Mesenteric fat pad (tissue), 1 donor: ENCODE data around the gene RASAL1. TPM values are rescaled to one million over a fixed set of nuclear protein-coding genes. Genes with fewer than 3 reads are reported as not detected.
"Not testable (repeated sequence)": the region's sequence is repeated elsewhere in the genome, so short reads cannot be mapped to it uniquely, and the experiment has no call there.

ENCODE experiments used
- DNase-seq: peaks from one replicate; pipeline ENCODE4 v3.0.0-alpha.2; 2020; ENCODE audit warnings: low spot score
- total RNA-seq: library from RNA; stranded (reverse); fragmentation: NEBNext Ultra II Directional; extraction: Animal tissue kit (Norgen Biotek cat#: 25700); gene quantifications from one replicate; pipeline ENCODE4 v1.2.1, GENCODE V29; 2021
- donor health status: DM: yes; HTN: yes; CAD: no.

Gene RASAL1
- total RNA-seq, 1 donor from 2014 or later: not detected

DNA sequence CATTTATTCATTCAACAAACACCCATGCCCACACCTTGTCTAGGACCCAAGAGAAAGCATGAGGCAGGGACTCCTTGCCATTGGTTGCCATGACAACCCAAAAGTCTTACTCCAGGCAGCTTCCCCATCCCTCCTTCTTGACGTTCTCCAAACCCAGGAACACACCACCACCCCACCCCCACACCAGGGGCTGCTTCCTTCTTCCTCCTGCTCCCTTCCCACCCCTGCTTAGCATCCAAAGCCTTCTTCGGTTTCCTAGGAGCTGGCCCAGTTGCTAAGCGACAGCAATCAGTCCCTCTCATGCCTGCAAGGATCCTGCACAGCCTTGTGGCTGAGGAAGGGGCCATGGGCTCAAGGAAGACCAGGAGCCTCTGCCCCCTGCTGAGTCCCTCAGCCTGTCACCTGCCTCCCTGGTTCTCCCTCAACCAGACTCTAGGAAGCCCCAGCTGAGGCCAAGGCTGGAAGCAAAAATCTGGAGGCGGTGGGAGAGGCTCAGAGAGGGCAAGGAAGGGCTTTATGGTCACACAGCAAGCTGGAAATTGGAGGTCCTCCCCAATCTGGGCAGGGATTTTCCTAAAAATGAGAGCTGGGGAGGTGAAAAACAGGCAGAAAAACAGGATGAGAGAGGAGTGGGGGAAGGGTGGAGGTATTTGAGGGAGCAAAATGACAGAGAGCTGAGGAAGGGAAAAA is 15.4 kb downstream of the RASAL1 start:
- DNase-seq: no peak

DNA sequence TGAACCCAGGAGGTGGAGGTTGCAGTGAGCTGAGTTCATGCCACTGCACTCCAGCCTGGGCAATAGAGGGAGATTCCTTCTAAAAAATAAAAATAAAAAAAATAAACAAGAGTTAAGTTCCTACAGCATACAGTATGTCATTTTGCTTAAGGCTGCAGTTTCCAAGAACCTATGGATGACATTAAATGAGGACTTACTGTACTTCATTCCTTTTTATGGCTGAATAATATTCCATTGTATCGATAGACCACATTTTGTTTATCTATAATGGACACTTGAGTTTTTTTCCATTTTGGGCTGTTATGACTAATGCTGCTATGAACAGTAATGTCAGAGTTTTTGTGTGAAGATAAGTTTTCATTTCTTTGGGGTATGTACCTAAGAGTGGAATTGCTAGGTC is 17.4 kb downstream of the RASAL1 start:
- DNase-seq: no peak

GRCh38 chr12:113117684-113118083 is 17.9 kb downstream of the RASAL1 start:
- not testable (repeated sequence) for DNase-seq

GRCh38 chr12:113116875-113117274 is 18.7 kb downstream of the RASAL1 start:
- DNase-seq: no peak

GRCh38 chr12:113115455-113116126 is 20.0 kb downstream of the RASAL1 start:
- DNase-seq: no peak

DNA sequence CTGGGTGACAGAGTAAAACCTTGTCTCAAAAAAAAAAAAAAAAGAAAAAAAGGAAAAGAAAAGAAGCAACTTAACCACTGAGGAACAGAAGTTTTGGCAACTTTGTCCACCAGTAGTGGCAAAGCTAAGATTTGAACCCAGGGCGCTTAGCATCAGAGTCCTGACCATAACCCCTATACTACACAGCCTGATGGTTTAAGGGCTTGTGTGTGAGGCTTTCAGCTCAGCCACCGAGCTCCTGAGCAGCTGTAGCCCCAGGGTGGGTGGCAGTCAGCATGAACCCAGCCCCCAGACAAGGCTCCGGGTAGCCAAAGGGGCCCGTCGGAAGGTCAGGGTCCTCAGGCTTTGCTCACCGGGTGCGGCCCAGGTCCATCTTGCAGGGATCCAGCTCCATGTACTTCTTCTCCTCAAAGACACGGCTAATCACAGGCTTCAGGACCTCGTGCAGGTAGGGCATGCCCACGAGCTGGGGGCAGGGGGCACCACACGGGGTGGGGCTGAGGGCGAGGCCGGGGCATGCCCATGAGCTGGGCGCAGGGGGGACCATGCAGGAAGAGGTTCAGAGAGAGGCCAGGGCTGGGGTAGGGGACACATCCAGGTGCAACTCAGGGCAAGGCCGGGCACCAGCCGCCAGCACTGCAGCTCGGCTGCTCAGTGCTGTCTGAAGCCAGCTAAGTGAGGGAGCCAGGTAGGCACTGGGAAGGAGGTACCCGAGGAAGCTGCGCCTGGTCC is 20.9 kb downstream of the RASAL1 start:
- no peak for DNase-seq

GRCh38 chr12:113113397-113113796 is 22.2 kb downstream of the RASAL1 start:
- no peak for DNase-seq

- no peak for DNase-seq
Observed at GRCh38 chr12:113112043-113112899, 23.3 kb downstream of the RASAL1 start.

DNA sequence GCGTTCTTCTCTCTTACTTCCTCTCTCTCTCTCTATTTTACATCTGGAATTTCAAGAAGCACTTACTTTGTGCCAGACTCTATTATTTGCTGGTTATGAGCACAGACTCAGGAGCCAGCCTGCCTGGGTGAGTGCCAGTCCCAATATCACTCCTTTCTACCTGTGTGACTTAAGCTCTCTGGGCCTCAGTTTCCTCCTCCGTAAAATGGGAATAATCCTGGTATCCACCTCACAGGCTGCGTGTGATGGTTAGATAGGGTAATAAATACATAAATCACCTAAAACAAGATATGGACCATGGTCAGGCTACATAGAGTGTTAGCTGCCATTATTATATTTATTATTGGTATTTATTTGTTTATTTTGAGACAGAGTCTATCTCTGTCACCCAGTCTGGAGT is 24.3 kb downstream of the RASAL1 start:
- no peak for DNase-seq

DNA sequence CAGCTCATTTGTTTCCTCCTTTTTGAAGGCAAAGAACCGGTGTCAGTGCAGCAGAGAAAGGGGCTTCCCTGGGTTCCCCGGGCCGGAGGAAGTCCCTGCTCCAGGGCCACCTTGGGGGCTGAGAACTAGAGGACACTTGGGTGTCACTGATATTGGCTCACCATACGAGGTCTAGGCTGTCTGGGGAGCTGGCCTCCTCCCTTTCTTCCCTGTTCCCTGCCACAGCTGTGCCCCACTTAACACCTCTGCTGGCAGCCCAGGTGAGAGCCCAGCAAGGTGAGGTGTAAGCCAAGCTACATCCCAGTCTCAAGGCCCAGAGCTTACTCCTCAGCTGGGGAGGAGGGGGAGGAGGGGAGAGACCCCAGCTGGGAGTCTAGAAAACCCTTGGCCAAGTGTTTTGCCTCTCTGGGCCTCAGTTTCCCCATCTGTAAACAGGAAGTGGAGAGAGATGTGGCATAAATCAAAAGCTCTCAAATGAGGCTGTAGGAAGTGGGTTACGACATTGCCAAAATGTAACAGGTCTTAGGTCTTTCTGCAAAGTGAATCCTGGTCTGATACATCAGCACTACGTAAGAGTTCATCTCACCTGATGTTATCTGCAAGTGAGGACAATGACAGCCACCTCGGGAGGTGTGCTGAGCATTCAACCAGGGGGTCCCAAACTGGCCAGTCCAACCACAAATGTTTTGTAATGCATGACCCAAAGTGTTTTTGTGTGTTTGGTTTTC is 25.5 kb downstream of the RASAL1 start:
- no peak for DNase-seq

GRCh38 chr12:113109360-113109759 is 26.2 kb downstream of the RASAL1 start:
- DNase-seq: no peak

DNA sequence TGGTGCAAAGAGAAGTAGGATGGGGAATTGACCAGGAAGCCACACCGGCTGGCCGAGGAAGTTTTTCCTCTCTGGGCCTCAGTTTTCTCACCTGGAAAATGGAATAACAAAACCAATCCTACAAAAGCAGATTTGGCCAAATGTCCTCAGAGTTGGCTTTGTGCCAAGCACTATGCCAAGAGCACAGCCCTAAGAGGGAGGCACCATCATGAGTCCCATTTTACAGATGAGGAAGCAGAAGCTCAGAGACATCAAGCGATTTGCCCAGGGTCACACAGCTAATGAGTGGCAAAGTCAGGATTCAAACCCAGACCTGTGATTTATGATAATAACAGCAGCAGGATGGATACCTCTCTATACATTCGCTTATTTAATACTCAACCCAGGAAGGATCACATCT is 27.3 kb downstream of the RASAL1 start:
- DNase-seq: no peak

- no peak for DNase-seq
Observed at GRCh38 chr12:113106361-113106760, 29.2 kb downstream of the RASAL1 start.

GRCh38 chr12:113105606-113106271 is 29.8 kb downstream of the RASAL1 start:
- no peak for DNase-seq

DNA sequence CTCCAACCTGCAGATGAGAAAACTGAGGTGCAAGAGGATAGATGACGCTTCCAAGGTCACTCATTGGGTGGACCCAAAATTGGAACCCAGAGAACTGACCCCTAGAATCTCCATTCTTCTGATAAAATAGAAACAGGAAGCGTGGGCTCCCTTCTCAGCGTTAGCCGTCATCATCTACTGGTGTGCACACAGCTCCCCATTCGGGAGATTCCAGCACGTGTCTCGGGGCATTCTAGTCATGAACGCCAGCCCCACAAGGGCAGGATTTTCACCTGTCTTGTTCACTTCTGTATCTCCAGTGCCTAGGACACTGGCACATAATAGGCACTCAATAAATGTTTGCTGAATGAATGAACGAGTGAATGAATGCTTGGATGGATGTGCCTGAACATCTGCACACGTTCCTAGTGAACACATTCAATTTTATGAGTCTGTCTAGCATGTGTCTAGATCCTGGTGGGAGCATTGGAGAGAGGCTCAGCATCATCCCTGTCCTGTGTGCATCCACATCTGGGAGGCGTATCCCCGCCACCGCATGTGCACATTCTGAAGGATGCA is 30.5 kb downstream of the RASAL1 start:
- DNase-seq: no peak

DNA sequence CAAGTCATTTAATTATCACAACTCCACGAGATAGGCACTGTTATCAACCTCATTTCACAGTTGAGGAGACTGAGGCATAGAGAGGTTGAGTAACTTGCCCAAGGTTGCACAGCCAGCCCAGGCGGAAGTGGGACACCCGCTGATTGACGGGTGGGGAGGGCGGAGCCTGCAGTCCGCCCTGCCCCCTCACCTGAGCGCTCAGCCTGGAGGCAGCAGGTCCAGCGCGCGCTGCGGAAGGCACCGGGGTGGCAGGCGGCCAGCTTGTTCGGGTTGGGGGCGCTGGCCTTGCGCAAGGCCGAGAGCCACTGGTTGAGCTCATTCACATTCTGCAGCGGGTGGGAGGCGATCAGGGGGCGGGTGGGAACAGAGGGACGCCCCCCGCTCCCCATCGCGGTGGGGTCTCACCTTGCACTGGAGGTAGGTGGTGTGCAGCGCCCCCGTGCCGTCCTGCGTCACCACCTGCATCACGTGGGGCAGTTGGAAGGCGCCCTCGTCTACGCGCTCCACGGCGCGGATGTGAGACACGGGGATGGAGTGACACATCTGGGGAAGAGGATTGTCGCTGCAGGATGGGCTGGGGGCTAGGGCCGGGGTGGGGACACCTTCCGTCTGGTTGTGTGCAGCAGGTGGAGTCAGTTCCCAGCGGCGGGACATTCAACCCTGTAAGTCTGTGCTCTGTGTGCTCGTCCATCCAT is 31.7 kb downstream of the RASAL1 start:
- no peak for DNase-seq

- no peak for DNase-seq
Observed at GRCh38 chr12:113102811-113103210, 32.8 kb downstream of the RASAL1 start.

- DNase-seq: no peak
Observed at GRCh38 chr12:113101751-113102150, 33.8 kb downstream of the RASAL1 start.

DNA sequence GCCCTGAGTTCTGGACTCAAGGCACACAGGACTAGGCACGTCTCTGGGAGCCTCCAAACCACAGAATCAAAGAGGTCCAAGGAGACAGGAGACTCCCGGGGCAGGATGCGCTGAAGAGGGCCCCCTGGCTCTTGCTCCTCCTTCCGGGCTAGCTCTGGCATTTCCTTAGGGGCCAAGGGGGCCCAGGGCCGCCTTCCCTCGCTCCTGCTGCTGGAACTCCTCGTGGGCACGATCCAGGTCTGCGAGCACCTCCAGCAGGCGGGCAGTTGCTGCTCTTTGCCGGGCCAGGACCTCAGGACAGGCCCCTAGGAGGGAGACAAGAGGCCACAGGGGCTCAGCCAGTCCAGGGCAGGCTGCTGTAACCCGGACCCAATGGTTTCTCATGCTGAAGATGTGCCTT is 35.8 kb downstream of the RASAL1 start:
- no peak for DNase-seq
